Measurements from ENCODE around the gene COL9A3.

DNA sequence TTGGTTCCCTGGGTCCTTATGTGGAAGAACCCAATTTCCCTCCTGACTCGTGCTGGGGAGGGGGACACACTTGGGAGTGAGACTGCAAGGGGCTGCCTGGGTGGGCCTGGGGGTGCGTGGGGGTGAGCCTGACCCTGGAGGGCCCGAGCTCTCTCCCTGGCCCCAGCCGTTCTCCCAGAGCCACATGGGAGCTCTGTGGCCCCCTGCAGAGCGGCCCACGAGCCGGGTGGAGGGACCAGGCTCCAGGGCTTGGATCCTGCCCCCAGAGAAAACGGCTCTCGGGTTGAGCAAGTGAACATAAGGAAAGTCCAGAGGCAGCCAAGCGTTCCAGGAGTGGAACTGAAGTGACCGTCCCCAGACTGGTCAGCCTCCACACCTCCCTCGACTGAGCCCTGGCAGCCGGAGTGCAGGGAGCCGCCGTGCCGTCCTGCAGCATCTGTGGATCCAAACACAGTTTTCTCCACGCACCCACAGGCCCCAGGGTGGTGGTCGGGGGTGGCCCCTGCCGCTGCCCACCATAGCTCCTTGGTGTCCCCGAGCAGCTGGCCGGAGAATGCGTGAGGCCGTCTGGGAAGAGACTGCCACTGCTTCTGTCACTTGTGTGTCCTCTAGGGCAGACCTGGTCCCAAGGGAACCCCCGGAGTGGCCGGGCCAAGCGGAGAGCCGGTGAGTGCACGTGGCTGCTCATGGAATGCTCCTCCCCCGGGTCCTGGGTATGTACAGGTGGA, 10.6 kb downstream of the COL9A3 start:
- no peak for TF ChIP-seq CTCF (IDR thresholded peaks at IDR 0.05)
- TF ChIP-seq EZH2 (IDR thresholded peaks at IDR 0.05): no peak

Measured in neural progenitor cell (in vitro differentiated cells).